GM18502 (cell line): Measurements from ENCODE around the gene ZFAND2B.

Experiments used
- ATAC-seq: cut with Tn5 transposase; IDR thresholded peaks from one replicate; pipeline ENCODE4 v1.9.1; 2021; ENCODE audit warnings: mild to moderate bottlenecking; ENCODE audit not compliant: unreplicated experiment, poor library complexity

ZFAND2B gene

DNA sequence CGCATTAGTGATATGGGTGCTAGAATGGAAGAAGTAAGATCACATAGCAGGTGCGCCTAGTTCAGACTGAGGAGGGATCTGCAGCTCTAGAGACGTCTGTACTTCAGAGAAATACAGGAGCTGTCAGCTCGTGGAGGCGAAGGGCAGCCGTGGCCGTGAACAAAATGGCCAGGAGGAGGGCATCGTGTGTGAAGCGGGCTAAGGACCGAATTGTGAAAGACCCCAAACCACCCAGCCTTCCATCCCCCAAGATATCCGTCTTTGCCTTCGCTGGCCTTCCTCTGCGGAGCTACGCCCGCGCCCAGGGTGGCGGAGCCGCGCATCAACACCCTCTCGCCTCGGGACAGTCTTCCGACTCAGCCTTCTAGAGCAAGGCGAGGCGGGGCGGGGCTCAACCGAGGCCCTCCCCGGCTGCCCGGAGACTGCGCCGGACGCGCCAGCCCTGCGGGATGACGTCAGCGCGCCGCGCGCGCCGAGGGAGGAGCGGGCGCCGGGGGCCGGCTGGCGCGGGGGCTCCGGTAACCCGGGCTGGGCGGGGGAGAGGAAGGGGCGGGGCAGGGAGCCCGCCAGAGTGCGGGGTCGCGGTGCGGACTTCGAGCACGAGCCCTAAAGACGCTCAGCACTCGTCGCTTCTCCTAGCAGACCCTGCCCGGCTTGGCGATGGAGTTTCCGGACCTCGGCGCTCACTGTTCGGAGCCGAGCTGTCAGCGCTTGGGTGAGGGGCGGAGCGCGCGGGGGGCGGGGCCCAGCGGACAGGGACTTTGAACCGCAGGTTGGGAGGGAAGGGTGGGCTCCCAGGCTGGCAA, at the start of gene ZFAND2B:
Gene ZFAND2B, plus strand, starts transcription at position 455 of the 806 bp plus-strand sequence. Its CDS starts 206 bp downstream, at position 661.
- peak; percentile 96 for ATAC-seq

DNA sequence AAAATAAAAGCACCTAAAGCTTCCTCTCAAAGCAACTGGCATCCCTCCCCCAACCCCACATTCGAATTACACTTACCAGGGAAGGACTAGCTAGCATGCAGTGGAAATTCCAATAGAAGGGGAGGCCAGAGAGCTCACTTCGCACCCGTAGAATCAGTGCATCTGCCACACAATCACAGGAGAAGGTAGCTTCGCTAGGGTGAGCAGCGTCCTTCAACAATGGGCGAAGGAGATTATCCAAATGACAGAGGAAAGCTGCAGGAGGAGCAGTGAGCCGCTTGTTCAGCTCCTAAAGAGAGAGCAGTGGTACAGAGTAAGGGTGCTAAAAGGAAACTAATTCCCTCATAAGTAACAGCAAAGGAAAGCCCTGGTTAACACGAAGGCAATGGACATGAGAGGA, 49.2 kb upstream of the ZFAND2B start:
- no peak for ATAC-seq

DNA sequence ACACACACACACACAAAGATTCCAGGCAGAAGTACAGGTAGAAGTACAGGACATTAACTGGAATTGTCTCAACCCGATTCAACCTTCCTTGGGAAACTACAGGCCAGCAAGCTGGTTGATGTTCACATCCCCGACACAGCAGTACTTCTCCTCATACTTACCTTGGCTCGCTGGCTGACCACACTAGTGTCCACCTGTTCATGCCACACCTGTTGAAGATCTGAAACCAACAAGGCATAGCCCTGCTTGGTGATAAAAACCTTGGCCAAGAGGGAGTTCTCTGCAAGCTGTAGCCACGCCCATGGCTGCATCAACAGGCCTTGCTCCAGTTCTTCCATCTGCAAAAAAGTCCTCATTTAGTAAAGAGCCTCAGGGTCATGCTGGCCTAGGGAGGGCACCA, 48.6 kb upstream of the ZFAND2B start:
- no peak for ATAC-seq

DNA sequence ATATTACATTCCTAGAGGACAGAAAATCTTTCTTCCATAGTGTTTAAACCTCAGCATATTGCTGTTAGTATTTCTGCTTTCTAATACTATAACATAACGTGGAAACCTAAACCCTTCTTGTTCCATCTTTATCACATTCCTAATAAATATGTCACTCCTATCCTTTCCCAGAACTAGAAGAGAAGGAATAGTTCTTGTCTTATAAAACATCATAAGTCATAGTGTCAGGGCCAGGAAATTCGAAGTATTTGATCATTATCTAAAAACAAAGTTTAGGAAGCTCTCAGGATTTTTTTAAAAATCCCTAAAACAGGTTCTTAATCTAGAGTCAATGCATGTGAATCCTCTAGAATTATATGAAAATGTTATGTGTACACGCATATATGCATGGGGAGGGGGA, 48.0 kb upstream of the ZFAND2B start:
- ATAC-seq, result no peak

- peak; percentile 9 for ATAC-seq
These were observed 46.8 kb upstream of the ZFAND2B start for GRCh38 chr2:219159771-219160185.

DNA sequence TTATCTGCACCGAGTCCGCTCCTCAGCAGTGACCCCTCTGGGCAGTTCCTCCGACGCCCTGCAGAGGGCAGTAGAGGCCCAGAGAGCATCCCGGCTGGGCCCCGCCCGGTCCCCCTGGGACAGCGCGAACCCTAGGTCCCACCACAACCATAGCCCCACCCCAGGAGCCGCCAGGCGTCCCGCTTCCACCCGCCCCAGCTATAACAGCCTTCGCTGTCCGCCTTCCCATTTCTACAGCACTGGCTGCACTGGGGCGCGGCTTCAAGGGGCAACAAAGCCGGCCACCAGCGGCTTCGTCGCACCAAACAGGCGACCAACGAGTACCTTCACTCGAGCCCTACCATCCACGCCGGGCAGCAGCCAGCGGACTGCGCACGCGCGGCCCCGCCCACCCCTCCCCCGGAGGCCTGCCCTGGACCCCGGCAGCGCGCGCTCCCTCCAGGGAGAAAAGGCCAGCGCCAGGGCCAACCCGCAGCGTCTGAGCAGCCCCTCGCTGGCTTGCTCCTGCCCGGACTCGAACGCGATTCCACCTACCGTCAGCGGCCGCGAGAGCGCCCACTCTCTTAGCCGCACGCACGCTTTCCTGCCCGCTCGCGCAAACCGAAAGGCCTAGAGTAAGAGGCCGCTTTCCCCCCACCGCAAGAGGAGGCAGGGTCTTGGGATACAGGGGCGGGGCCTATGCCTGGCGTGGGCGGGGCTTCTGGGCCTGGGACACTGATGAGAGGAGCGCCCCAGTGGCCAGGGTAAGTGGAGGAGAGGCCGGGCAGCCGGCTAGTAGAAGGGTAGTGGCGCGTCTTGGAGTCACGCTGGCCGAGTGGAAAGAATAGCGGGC, 46.2 kb upstream of the ZFAND2B start, which contains the start of gene NHEJ1:
Gene NHEJ1, minus strand, starts transcription at position 630 of the 832 bp plus-strand sequence. CDS start 2,453 bp downstream, outside the sequence.
- ATAC-seq, result peak; percentile 86

GRCh38 chr2:219161097-219161496, 45.5 kb upstream of the ZFAND2B start:
- ATAC-seq, result no peak

DNA sequence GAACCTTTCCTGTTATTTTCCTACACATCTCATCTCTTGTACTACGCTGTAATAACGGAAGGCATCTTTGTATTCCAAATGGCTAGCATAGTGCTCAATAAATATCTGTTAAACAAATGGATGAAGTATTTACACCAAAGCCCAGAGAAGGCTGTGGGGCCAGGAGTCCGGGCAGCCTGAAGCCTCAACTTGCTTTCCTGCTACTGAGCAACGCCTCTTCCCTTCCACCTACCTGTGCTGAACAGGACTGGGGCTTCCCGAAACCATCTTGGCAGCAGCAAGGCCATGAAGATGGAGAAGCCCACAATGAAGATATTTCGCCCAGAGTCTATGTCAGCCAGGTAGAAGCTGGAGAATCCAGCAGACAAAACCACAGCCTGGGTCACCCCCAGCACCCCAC, 43.4 kb upstream of the ZFAND2B start:
- ATAC-seq, result no peak

- no peak for ATAC-seq
These were observed 41.3 kb upstream of the ZFAND2B start for GRCh38 chr2:219165058-219165911.

DNA sequence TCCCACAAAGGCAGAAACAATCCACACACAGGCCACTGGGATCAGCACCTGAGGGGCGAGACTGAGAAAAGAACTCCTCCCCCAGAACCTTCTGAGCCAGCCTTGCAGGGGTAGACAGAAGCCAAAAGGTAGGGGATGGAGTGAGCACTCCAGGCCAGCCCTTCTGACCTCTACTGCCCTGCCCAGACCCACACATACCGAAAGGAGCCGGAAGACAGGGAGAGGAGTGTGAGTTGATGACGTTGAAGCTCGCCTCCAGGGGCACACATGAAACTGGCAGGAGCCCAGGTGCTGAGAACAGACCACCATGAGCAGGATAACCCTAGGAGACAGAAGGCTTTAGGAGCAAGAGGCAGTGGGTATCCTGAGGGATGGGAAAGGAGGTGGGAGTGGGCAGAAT, 38.6 kb upstream of the ZFAND2B start:
- ATAC-seq, result no peak

- no peak for ATAC-seq
These were observed 38.1 kb upstream of the ZFAND2B start for GRCh38 chr2:219168526-219168925.

- no peak for ATAC-seq
These were observed 37.6 kb upstream of the ZFAND2B start for GRCh38 chr2:219168932-219169331.

GRCh38 chr2:219169930-219170654, 36.5 kb upstream of the ZFAND2B start, which contains the start of gene SLC23A3:
Gene SLC23A3 (minus strand): TSS chr2:219170029. CDS start chr2:219169984, 45 bp downstream.
- ATAC-seq, result no peak

GRCh38 chr2:219171231-219171651, 35.3 kb upstream of the ZFAND2B start:
- ATAC-seq, result no peak

DNA sequence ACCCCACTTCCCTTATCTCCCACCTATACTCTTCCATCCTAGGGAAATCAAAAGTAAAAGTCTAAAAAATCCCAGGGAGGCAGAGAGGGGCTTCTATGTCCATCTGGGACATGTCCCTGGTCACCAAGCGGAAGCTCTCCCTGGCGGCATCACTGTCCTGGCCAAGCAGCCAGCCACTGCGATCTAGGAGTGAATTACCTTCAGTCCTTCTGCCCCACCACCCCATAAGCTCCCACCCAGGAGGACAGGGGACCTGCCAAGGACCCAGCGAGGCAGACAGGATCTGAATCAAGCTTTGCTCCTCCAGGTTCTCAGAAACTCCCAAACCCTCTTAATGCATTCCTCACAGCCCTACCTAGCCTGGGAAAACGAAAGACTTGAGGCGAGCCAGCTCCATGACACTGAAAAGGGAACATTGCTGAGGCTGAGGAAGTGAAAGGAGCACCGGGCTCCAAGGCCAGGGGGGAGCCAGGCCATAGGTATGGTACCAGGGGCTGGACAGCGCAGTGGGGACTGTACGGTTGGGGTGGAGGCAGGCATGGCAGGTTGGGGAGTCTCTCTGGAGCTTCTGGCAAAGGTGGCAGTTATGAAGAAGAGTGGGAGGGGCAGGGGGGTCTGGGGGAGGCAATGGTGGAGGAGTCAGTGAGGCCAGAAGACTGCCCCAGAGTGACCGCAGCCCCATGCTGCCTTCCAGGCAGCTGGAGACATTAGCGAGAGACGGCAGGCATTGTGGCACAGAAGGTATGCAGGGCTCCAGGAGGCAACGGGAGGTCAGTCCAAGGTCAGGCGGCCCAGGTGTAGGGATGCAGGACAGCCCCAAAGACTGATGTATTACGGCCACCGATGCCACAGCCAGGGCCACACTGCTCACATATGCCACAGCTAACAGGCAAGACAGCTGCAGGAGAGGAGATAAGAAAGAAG, 34.1 kb upstream of the ZFAND2B start:
- no peak for ATAC-seq

- no peak for ATAC-seq
These were observed 33.4 kb upstream of the ZFAND2B start for GRCh38 chr2:219173176-219173575.

DNA sequence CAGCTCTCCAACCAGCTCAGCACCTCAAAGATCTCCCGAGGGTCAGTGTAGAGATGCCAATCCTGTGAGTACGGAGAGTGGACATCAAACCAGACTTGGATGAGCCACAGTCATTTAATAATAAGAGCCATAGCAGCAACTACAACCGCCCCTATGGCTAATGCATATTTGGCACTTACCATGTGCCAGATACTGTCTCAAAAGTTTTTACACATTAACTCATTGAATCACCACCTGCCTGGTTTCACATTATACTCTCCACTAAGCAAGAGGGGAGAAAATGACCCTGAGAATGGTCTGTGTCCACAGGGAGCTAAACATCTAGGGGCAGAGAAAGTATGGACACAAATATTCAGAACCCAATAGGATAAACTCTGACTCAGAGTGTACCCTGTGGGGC, 32.4 kb upstream of the ZFAND2B start:
- ATAC-seq, result no peak

- no peak for ATAC-seq
These were observed 31.8 kb upstream of the ZFAND2B start for GRCh38 chr2:219174801-219175200.
